Ovary (tissue), 3 donors: ENCODE measurements around the gene SMIM23.

ENCODE experiments used
- CTCF ChIP-seq, 3 donors: fragments of 450-650 bp in 2 of 3; fragments of 200-600 bp in 1 of 3; IDR thresholded peaks; one replicate each; pipeline versions ENCODE4 v1.5.1 to v1.8.0; 2016 to 2022; ENCODE audit warnings: antibody characterized with exemption in 3 of 3, mild to moderate bottlenecking in 1 of 3
- POLR2A ChIP-seq: fragments of 450-650 bp; IDR thresholded peaks from one replicate; pipeline ENCODE4 v1.6.1; 2017; ENCODE audit warnings: antibody characterized with exemption, mild to moderate bottlenecking, moderate library complexity
- donor health status: DM: no; HTN: no; CAD: no.

GRCh38 chr5:171789353-171789752 lies 3.7 kb downstream of the SMIM23 start:
- no peak for TF ChIP-seq CTCF (IDR thresholded peaks at IDR 0.05)
- no peak for TF ChIP-seq POLR2A
